ENCODE results near the gene SLC14A1.

SLC14A1 gene

GRCh38 chr18:45780568-45780967 lies 56.6 kb downstream of the SLC14A1 start:
- Histone ChIP-seq H3K27me3 (ENCODE audit: control insufficient read depth, low read length) (peaks cover 11% of the 10 kb centered on the region), H3K4me3 (ENCODE audit: low read length) (no peak overlapping the region), H3K36me3 (ENCODE audit: control insufficient read depth, low read length) (no peaks in the 10 kb centered on the region), H3K4me1 (ENCODE audit: control insufficient read depth, low read length) (no peaks in the 10 kb centered on the region), H3K79me2 (ENCODE audit: control insufficient read depth, low read length) (no peaks in the 10 kb centered on the region), H3K4me2 (ENCODE audit: low read length) (no peak overlapping the region), H4K20me1 (ENCODE audit: control insufficient read depth, insufficient read depth, low read depth, low read length) (no peaks in the 10 kb centered on the region), H3K27ac (ENCODE audit: low read depth, low read length) (no peak overlapping the region), H3F3A (ENCODE audit: control insufficient read depth, insufficient read depth) (no peaks in the 10 kb centered on the region), H3K9me3 (ENCODE audit: control insufficient read depth, insufficient read depth, low read length) (no peaks in the 10 kb centered on the region), H3K9me2 (replicated peaks; ENCODE audit: control insufficient read depth, low read length) (no peaks in the 10 kb centered on the region)
- TF ChIP-seq CTCF (IDR thresholded peaks at IDR 0.05; ENCODE audit: low read depth, low read length, poor library complexity, severe bottlenecking) (no peak), EZH2phosphoT487 (IDR thresholded peaks at IDR 0.05; ENCODE audit: borderline replicate concordance, low read length) (no peak)

GRCh38 chr18:45782662-45783061 lies 58.7 kb downstream of the SLC14A1 start:
- Histone ChIP-seq H3K4me1 (ENCODE audit: control insufficient read depth, low read length) (no peaks in the 10 kb centered on the region), H3K36me3 (ENCODE audit: control insufficient read depth, low read length) (no peaks in the 10 kb centered on the region), H3K27ac (ENCODE audit: low read depth, low read length) (no peak overlapping the region), H3F3A (ENCODE audit: control insufficient read depth, insufficient read depth) (no peaks in the 10 kb centered on the region), H3K27me3 (ENCODE audit: control insufficient read depth, low read length) (peaks cover 5% of the 10 kb centered on the region), H3K4me3 (ENCODE audit: low read length) (no peak overlapping the region), H3K9me2 (replicated peaks; ENCODE audit: control insufficient read depth, low read length) (no peaks in the 10 kb centered on the region), H4K20me1 (ENCODE audit: control insufficient read depth, insufficient read depth, low read depth, low read length) (no peaks in the 10 kb centered on the region), H3K4me2 (ENCODE audit: low read length) (no peak overlapping the region), H3K79me2 (ENCODE audit: control insufficient read depth, low read length) (no peaks in the 10 kb centered on the region), H3K9me3 (ENCODE audit: control insufficient read depth, insufficient read depth, low read length) (no peaks in the 10 kb centered on the region)
- TF ChIP-seq EZH2phosphoT487 (IDR thresholded peaks at IDR 0.05; ENCODE audit: borderline replicate concordance, low read length) (no peak), CTCF (IDR thresholded peaks at IDR 0.05; ENCODE audit: low read depth, low read length, poor library complexity, severe bottlenecking) (no peak)

- Histone ChIP-seq H3K9me3 (ENCODE audit: control insufficient read depth, insufficient read depth, low read length) (no peaks in the 10 kb centered on the region), H3K79me2 (ENCODE audit: control insufficient read depth, low read length) (no peaks in the 10 kb centered on the region), H4K20me1 (ENCODE audit: control insufficient read depth, insufficient read depth, low read depth, low read length) (no peaks in the 10 kb centered on the region), H3K4me2 (ENCODE audit: low read length) (no peak overlapping the region), H3K4me1 (ENCODE audit: control insufficient read depth, low read length) (no peaks in the 10 kb centered on the region), H3K36me3 (ENCODE audit: control insufficient read depth, low read length) (no peaks in the 10 kb centered on the region), H3K4me3 (ENCODE audit: low read length) (no peak overlapping the region), H3K27ac (ENCODE audit: low read depth, low read length) (no peak overlapping the region), H3F3A (ENCODE audit: control insufficient read depth, insufficient read depth) (no peaks in the 10 kb centered on the region), H3K27me3 (ENCODE audit: control insufficient read depth, low read length) (peaks cover 5% of the 10 kb centered on the region), H3K9me2 (replicated peaks; ENCODE audit: control insufficient read depth, low read length) (no peaks in the 10 kb centered on the region)
- no peak for TF ChIP-seq EZH2phosphoT487 (IDR thresholded peaks at IDR 0.05; ENCODE audit: borderline replicate concordance, low read length)
- TF ChIP-seq CTCF (IDR thresholded peaks at IDR 0.05; ENCODE audit: low read depth, low read length, poor library complexity, severe bottlenecking), result no peak
These were observed 59.4 kb downstream of the SLC14A1 start for GRCh38 chr18:45783097-45784075.
